Measurements from ENCODE around the gene CDK5R1.

CDK5R1 gene

DNA sequence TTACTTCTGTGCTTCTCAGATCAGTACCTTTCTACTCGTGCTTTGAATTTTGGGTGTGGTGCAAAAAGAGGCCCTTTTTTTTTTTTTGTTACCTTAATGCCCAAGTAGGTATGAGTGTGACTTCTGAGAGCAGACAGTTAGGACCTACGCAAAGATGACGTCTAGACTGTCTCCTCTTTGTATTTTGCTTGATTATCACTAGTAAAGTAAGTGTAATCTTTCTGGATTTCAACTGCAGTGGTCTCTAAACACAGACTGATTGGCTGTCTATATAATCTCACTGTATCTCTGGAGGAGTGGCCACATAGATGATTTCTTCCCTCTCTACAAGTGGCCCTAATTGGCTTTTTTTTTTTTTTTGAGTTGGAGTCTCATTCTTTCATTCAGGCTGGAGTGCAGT, 11.5 kb upstream of the CDK5R1 start:
- DNase-seq: no peak

DNA sequence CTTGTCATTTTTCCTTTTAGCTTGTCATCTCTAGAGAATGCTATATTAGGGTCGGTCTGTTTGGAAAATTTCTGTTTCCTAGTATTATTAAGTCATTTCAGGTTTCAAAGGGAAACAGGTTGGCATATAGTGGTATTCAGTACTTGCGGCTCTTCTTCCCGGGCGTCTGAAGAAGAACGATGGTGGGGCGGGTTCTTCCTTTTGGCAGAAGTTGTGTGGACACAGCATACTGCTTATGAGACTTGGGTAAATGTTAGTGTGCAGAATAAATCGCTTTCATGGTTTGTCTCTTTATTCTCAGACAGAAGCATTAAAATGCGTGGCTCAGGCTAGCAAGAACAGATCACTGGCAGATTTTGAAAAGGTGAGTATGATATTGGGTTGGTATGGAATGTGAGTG, 9.6 kb upstream of the CDK5R1 start:
- DNase-seq: no peak

DNA sequence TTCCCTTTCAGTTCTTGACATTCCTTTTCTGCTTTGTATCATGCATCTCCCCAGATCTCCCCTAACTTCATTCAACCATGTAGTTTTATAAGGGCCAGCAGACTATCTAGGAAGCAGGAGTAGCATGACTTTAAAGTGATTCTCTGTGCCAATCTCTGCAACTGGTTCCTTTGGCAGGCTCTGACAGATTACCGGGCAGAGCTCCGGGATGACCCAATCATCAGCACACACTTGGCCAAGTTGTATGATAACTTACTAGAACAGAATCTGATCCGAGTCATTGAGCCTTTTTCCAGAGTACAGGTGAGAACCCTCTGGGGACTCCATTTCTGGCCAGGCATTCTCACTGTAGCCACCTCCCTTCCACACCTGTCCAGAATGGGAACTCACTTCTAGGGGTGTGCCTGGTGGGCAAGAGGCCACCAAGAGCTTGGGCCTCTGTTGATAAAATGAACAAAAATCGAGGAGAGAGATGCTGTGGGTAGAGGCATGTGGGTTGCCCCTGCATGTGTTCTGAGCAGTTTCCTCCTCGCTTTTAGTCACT, 7.6 kb upstream of the CDK5R1 start:
- no peak for DNase-seq

DNA sequence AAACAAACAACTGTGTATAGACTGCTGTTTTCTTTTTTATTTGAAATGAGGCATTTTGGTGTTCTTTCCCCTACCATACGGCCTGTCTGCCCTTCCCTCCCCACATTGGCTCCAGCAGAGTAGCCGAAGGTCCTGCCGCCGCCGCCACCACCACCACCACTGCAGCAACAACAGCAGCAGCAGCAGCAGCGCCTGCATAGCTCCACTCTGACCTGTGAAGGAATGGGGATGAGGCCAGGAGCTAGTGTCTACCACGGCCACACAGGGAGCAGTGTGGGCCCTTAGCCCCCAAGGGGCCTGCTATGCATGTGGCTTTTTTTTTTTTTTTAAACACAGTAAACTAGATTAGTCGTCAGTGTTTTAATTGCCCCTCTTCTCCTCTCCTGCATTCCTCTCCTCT, 5.6 kb upstream of the CDK5R1 start:
- DNase-seq: no peak

DNA sequence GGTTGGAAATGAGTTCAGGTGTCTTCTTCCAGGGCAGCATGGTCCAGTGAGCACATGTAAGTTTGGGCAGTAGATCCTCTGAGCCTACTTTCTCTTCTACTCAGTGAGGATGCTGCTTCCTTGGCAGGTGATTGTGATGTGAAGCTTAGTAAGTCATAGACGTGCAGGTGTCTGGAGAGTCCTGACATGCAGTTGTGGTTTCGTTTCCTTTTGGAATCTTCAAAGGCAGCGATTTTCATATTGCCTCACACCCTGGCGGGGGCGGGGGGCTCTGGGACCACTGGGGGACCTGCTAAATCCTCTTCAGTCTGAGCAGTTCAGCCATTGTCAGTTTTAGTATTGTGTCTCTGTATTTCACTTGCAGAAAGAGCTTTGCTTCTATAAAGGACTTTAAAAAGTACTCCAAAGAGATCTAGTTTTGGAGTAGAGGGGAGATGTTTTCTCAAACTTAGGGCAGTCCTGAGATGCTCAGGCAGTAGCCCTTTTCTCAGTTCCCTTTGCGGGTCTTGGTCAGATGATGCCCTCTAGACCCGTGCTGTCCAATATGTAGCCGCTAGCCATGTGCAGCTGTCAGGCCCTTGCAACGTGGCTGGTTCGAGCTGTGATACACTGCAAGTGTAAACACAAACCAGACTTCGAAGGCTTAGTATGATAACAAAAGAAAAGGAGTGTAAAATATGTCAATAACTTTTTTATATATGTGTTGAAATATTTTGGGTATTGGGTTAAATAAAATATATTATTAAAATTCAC, 4.0 kb upstream of the CDK5R1 start:
- DNase-seq: no peak

DNA sequence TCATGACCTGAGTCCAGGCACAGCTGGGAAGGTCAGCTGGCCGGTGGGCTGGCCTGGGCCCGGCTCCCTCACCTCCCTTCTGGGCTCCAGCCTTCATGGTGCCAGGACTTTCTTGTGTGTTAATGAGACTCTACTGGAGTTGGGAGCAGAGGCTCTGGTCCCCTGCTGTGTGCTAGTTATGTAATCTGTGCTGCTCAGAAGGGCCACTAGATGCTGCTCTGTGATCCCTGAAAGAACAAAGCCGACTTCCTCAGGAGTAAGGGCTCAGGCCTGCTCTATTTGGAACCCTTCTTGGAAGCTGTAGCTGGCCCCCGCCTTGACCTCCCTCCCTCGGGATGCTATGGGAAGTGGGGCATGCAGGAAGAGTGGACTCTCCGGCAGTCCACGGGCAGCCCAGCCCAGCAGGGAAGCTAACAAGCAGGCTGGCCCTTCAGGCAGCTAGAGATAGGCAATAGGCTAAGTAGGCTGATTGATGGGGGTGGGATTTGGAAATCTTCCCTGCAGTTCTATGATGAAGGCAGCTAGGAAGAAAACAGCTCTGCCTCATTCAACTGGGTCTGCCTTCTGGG, 3.3 kb upstream of the CDK5R1 start:
- DNase-seq: peak; percentile 11 to 44

DNA sequence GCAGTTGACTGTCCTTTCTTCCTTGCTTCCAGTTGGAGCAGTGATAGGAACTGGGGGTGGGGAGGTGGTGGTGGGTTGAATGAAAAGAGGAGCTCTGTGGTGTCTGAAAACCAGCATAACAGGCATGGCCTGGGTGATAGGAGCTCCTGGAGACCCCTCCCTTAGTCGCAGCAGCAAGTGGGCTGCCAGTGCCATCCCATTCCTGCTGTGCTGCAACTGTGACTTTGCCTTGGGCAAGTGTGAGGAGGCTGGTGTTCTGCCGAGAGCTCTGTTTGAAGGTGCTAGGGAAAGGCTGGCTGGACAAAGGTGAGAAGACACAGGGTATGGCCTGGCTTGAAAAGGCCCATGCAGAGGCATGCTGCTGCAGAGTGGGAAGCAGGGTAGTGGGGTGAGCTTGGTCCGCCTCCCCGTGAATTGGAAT, 2.7 kb upstream of the CDK5R1 start:
- DNase-seq: no peak

DNA sequence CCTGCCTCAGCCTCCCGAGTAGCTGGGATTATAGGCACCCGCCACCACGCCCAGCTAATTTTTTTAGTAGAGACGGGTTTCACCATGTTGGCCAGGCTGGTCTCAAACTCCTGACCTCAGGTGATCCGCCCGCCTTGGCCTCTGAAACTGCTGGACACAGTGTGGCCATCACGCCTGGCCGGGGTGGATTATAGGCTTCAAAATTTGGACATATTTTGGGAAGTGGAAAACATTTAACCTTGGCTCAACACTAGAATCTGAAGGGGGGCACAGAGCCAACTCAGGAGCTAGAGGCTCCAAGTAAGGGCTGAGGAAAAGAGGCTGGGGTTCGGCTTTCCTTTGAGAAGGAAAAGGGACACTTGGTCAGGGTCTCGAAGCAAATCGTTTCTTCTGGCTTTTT, 2.2 kb upstream of the CDK5R1 start:
- DNase-seq: no peak

DNA sequence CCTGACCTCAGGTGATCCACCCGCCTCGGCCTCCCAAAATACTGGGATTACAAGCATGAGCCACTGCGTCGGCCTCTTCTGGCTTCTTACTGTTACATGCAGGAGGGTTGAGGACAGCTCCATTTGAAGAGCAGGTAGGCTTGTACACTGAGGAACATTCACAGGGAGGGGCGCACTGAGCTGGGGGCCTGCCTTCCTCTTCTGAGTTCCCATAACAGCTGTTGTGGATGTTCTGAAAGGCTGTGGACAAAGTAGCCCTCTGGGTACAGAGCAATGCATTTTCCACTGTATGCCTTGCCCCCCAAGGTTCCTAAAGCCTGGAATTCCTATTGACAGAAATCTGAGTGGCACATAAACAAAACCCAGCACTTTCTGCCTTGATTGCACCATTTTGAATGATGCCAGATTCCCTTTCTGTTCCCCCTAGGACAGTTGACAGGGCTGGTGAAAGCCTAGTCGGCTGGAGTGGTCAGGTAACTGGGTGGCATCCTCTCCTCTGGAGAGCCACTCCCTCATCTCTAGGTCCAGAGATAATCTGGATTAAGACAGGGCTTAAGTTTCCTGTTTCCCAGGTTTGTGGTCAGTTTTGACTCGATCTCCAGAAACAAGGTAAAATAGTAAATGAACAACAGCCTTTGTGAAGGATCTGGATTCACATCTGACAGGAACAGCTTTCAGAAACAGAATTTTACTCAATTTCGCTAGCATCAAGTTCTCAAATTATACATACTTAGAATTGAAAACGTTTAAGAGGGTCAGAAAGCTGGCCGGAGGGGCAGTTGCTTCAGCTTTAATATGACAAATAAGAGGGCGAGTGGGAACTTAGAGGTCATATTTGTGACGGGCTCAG, 1.3 kb upstream of the CDK5R1 start:
- no peak for DNase-seq

DNA sequence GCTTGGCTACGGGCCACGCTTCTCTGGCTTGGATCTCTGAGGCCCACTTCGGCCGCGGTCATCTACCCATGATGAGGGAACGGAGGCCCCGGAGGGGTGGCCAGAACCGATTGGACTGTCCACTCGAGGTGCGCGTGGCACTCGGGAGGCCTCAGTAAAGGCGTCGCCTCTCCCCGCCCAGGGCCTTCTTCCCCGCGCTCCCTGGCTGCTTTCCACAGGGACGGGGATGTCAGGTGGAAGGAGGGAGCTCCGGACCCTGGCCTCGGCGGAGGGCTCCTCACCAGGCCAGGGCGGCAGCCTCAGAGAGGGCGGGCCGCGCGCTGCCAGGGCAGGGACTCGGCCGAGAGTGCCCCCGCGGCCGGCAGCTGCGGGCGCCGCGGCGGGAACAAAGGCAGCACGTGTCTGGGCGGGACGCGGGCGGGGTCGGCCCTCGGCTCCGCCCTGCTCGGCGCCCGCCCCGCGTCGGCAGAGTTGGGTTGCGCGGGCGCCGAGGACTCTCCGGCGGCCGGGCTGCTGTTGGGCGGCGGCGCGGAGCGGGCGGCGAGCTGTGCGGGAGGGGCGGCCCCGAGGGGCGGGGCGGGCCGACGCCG, 587 bp upstream of the CDK5R1 start:
- DNase-seq: peak; percentile 54 to 71

DNA sequence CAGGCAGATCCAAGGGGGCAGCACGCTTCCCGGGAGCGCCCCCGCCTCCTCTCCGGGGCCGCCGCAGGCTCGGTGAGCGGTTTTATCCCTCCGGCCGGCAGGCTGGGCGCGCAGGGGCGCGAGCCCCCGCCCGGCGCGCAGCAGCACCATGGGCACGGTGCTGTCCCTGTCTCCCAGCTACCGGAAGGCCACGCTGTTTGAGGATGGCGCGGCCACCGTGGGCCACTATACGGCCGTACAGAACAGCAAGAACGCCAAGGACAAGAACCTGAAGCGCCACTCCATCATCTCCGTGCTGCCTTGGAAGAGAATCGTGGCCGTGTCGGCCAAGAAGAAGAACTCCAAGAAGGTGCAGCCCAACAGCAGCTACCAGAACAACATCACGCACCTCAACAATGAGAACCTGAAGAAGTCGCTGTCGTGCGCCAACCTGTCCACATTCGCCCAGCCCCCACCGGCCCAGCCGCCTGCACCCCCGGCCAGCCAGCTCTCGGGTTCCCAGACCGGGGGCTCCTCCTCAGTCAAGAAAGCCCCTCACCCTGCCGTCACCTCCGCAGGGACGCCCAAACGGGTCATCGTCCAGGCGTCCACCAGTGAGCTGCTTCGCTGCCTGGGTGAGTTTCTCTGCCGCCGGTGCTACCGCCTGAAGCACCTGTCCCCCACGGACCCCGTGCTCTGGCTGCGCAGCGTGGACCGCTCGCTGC, 832 bp downstream of the CDK5R1 start:
- DNase-seq: peak; percentile 24 to 28

DNA sequence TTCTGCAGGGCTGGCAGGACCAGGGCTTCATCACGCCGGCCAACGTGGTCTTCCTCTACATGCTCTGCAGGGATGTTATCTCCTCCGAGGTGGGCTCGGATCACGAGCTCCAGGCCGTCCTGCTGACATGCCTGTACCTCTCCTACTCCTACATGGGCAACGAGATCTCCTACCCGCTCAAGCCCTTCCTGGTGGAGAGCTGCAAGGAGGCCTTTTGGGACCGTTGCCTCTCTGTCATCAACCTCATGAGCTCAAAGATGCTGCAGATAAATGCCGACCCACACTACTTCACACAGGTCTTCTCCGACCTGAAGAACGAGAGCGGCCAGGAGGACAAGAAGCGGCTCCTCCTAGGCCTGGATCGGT, 1.4 kb downstream of the CDK5R1 start:
- DNase-seq: no peak

DNA sequence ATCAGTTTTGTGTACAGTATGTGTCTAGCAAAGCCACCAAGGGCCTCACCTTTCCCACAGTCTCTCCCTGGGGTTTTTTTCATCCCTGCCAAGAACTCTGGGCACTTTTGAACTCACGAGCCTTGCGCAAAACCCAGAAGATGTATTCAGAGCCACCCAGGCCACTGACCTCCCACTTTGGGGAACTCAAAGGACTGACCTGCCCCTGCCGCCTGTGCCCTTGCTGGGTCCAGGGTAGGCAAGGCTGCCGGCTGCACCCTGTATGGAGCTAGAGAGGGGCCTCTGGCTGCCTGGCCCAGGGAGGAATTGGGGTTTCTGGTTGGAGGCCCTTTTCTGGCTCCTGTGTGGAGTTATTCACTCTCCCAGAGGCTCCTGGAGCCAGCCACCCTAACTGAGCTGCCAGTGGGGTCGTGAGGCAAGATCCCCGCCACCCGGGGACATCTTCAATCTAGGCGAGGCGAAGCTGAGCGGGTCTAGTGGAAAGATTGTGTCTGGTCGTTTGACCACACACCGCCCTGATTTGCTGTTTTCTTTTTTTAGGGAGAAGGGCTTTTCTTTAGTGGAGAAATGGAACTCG, 1.9 kb downstream of the CDK5R1 start:
- DNase-seq: no peak

DNA sequence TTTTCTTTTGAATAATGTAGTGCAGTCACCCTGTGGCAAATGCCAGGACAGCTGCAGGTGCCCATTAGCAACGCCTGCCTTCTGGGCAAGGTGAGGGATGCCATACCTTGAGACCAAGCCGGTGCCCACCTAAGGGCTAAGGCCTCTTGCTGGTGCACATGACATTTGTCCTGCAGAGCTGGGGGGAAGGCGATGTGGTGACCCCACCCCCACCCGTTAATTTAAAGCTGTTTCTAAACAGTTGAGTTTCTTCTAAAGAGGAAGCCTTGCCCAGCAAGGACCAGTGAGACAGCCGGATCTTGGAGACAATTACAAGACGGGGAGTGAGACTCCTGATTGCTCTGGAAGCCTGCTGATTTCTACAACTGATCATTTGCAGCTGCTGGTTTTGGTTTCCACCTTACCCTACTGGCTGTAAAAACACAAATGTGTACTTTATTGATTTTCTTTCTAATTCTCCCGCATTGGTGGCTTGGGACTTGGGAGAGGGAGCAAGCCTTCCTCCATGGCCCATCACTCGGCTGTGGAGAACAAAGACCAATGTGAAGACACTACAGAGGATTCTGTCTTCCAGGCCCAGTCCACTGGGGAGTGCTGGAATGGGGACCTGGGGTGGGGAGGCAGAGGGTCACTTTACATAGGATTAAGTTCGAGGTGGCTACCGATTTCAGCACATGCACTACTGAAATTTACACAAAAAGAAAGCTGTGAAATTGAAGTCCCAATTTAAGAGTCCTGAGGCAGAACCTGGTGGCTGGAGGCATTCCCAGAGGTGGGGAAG, 2.7 kb downstream of the CDK5R1 start:
- DNase-seq: no peak

DNA sequence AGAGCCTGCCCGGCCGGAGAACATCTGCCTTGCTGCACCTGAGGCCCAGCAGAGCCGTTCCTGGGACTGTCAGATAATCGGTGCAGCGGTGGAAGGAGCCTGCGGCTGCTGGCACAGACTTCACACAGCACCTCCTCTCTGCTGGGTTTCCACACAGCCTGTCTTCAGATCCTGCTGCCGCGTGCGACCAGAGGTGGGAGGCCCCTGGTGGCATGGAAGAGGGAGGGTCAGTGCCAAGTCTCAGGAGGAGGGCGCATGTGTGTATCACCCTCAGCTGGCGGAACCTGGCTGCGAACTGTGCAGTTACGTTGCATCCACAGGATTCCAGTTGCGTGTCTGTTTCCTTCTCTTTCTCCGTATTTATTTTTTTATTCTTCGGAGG, 3.3 kb downstream of the CDK5R1 start:
- no peak for DNase-seq

DNA sequence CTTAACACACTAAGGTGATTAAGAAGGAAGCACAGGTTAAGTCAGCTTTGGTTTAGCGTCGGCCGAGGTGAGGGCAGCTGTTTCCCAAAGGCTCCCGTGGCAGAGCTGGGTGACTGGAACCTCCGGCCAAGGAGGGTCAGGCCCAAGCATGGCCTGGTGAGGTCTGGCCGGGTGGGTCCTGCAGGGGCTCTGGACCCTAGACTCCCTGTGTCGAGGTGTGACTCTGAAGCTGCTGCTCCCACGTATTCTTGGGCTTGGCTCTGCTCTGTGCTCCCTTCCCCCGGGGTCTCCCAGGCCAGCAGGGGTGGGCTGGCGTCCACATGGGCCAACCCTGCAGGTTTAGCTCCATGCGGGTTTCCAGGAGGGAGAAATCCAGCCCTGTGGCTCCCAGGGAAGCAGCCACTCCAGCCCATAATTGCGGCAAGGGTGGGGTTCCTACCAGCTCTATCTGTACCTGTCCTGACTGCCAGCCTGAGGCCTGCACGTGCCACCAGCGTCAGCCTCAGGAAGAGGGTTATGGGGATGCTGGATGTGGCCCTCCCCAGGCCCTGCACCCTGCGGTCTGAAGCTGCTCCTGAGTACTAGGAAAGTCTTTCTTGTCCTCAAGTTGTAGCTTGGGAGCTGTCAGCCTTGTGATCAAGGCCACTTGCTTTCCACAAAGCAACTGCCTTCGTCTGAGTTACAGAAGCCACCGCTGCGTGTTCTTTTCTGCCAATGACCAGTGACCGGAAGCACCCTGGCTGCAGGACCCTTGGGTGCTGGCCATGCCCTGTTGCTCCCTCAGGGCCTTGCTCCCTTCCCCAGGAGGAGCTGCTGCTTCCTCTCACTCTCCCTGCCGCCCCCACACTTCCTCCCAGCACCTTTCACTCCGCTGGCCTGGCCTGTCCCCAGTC, 4.8 kb downstream of the CDK5R1 start:
- DNase-seq: no peak

DNA sequence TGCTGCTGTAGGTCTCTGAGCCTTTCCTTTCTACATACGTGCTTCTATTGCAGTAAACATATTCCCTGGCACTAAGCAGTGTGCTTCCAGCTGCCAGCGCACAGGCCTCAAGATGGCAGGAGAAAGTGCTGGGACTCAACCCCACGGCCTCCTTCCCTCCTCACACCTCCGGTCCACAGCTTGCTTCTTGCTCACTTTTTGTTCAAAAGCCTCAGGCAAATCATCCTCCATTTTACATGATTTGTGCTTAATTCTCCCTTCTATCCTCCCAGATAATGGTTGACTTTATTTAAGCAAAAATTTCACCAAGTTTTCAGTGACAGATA, 5.4 kb downstream of the CDK5R1 start:
- DNase-seq: no peak

DNA sequence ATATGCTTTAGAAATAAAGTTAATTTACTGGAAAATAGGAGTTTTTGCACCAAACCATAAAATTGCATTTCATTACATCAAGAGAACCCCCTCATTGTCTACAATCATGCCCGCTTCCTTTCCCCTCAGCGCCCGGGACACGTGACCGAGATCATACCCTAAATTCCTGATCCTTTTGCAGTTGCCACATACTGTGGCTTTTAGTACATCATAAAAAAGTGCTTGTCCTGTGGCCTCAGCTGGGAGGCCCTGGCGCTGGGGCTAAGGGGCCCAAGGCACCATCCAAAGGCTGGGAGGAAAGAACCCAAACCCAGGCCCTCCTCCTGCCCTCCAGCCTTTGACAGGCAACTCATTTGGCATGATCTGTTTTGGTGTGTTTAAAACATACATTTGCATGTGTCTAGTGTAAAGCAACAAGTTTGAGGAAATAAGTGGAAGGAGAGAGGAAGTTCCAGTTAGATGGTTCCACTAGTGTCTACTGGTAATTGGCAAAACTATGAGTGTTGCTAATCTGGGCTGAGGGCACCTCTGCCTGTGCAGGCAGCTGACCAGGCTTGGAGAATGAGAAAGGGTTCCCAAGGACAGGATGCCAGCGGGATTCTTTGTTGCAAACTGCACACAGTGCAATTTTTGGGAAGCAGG, 6.0 kb downstream of the CDK5R1 start:
- no peak for DNase-seq

DNA sequence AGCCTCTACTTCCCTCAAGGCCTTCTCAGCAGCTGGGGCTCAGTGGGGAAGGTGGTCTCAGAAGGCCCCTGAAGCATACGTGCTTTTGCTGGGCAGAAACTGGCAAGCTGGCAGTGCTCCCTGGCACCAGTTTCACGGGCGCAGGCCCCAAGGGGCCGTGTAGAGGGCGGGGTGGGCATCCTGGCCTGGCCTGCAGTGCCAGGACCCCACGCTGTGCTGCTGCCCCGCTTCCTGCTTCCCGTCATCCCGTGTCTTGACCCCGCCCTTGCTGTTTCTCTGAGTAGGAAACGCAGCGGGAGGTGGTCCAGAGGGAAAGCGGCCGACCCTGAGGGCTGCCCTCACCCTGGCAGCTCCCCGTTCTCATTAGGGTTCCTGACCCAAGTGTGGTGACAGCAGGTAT, 6.8 kb downstream of the CDK5R1 start:
- no peak for DNase-seq

DNA sequence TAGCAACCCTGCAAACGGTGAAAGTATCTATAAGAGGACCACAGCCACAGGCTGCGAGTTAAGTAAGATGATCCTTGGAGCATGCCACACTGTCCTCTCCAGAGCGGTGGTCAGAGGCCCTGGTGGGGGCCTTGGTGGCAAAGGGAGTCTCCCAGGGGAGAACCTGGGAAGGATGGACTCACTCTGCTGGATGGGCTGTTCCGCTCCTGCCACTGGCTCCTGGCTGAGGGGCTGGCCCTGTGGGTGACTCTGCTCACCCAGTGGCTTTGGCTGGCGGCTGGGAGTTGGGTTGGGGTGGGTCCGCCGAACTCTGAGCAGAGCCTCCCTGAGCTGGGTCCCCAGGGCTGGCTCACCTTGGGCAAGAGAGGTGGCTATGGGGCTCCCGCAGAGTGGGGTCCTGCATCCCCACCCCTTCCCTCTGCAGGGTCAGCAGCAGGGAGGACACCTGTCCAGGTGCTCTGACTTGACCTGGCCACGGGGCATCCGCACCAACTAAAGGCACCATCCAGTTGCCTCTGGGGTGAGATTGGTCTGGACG, 7.3 kb downstream of the CDK5R1 start:
- no peak for DNase-seq

Measured in SHP77 (cell line).